AG04449 (cell line): Measurements from ENCODE around the gene ANKS1B.
"Not testable (repeated sequence)": the region's sequence is repeated elsewhere in the genome, so short reads cannot be mapped to it uniquely, and the experiment has no call there.

Experiments used
- CTCF ChIA-PET: fragments of 350-600 bp; formaldehyde crosslinking; extraction: SDS; loops from one replicate; lab custom pipeline; 2021; ENCODE audit warnings: antibody characterized with exemption; lab: Yijun Ruan, JAX
- POLR2A ChIA-PET: fragments of 400-600, 350-600 bp; formaldehyde crosslinking; extraction: SDS; loops from one replicate; lab custom pipeline; 2020; ENCODE audit warnings: antibody characterized with exemption, inconsistent platforms; lab: Yijun Ruan, JAX
- DNase-seq: peaks from one replicate; pipeline ENCODE4 v3.0.0-alpha.2; 2010; ENCODE audit warnings: low read depth, low spot score
- H3K4me3 ChIP-seq: 2 replicates; pipeline ENCODE4 v1.5.1; 2011; ENCODE audit warnings: low read depth, mild to moderate bottlenecking, control low read depth, low read length
- TF ChIP-seq, protein P1 (sequence below): IDR thresholded peaks from one replicate; pipeline ENCODE4 v1.5.1; 2011; ENCODE audit warnings: mild to moderate bottlenecking, moderate library complexity, low read length, control low read depth, inconsistent platforms; ENCODE audit not compliant: insufficient read depth; ENCODE audit errors: missing control alignments

The ANKS1B gene

DNA sequence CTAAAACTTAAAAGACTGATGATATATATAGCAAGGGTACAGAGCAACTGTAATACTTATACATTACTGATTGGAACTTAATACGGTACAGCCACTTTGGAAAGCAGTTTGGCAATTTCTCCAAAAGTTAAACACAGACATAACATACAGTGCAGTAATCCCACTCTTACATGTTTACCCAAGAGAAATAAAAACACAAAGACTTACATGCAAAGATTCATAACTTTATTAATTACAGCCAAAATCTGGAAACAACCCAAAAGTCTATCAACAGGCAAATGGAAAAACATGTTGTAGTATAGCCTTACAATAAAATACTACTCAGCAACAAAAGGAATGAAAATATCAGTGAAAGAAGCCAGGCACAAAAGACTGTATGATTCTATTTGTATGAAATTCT lies 252.6 kb downstream of the ANKS1B start:
- ChIA-PET POLR2A (no interaction called here), CTCF (no interaction called here)
- TF ChIP-seq, protein P1, sequence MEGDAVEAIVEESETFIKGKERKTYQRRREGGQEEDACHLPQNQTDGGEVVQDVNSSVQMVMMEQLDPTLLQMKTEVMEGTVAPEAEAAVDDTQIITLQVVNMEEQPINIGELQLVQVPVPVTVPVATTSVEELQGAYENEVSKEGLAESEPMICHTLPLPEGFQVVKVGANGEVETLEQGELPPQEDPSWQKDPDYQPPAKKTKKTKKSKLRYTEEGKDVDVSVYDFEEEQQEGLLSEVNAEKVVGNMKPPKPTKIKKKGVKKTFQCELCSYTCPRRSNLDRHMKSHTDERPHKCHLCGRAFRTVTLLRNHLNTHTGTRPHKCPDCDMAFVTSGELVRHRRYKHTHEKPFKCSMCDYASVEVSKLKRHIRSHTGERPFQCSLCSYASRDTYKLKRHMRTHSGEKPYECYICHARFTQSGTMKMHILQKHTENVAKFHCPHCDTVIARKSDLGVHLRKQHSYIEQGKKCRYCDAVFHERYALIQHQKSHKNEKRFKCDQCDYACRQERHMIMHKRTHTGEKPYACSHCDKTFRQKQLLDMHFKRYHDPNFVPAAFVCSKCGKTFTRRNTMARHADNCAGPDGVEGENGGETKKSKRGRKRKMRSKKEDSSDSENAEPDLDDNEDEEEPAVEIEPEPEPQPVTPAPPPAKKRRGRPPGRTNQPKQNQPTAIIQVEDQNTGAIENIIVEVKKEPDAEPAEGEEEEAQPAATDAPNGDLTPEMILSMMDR, result no peak

DNA sequence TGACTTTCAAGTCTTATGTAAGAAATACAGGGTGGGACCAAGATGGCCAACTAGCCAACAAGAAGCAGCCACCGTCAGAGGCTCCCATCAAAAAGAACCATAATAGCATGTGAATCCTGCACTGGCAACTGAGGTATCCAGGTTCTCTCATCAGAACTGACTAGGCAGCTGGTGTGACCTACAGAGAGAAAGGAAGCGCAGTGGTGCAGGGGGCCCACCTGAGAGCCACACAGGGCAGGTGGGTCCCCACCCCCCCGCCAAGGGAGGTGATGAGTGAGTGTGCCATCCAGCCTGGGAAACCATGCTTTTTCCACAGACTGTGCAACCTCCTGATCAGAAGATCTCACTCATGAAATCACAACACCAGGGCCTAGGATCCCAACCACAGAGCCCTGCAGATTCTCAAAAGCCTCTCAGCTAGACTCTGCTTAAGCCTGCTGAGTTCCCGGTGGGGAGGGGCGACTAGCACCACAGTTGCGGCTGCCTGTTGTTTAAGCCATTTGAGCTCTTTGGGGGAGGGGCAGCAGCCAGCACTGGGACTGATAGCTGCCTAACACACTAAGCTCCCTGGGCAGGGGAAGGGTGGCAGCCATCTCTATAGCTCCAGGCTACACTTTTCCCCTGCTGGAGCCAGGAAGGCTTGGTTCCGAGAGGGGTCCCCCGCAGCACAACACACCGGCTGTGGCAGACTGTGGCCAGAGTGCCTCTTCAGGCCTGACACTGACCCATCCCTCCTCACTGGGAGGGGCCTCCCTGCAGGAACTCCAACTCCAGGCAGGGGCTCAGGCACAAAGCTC lies 261.8 kb downstream of the ANKS1B start:
- CTCF ChIA-PET, result no interaction called here
- no peak overlapping the region for H3K4me3 ChIP-seq
- POLR2A ChIA-PET, result no interaction called here
- TF ChIP-seq, protein P1, result no peak
- no peak for DNase-seq

More for the DNA sequence above, 252.6 kb downstream of the ANKS1B start:
- no peak for DNase-seq
- H3K4me3 ChIP-seq, result no peak overlapping the region

DNA sequence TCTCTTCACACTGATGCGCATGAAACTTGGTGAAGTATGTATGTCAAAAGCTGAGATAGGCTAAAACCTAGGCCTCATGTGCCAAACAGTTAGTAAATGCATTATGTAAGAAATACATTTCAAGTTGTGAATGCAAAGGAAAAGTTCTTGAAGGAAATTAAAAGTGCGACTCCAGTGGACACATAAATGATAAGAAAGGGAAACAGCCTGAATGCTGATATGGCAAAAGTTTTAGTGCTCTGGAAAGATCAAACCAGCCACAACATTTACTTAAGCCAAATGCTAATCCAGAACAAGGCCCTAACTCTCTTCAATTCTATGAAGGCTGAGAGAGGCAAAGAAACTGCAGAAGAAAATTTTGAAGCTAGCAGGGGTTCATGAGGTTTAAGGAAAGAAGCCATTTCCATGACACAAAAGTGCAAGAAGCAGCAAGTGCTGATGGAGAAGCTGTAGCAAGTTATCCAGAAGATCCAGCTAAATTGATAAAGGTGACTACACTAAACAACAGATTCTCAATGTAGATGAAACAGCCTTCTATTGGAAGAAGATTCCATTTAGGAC lies 262.9 kb downstream of the ANKS1B start:
- no peak overlapping the region for H3K4me3 ChIP-seq
- TF ChIP-seq, protein P1, result no peak
- ChIA-PET CTCF (no interaction called here), POLR2A (no interaction called here)
- no peak for DNase-seq

DNA sequence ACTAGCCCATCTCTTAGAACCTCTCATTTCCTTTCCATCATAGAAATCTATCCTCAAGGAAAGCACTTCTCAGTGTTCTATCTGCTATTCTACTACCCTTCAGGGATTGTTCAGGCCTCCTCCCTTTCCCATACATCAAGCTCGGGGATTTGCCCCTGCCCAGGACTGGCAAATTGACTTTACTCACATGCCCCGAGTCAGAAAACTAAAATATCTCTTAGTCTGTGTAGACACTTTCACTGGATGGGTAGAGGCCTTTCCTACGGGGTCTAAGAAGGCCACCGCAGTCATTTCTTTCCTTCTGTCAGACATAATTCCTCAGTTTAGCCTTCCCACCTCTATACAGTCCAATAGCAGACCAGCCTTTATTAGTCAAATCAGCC lies 264.7 kb downstream of the ANKS1B start:
- H3K4me3 ChIP-seq, POLR2A ChIA-PET, DNase-seq, CTCF ChIA-PET: not testable (repeated sequence)

DNA sequence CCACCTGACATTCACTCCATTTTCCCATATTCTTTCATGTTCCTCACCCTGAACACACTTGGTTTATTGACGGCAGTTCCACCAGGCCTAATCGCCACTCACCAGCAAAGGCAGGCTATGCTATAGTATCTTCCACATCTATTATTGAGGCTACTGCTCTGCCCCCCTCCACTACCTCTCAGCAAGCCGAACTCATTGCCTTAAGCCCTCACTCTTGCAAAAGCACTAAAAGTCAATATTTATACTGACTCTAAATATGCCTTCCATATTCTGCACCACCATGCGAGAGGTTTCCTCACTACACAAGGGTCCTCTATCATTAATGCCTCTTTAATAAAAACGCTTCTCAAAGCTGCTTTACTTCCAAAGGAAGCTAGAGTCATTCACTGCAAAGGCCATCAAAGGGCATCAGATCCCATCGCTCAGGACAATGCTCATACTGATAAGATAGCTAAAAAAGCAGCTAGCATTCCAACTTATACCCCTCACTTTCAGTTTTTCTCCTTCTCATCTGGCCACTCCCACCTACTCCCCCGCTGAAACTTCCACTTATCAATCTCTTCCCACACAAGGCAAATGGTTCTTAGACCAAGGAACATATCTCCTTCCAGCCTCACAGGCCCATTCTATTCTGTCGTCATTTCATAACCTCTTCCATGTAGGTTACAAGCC lies 265.2 kb downstream of the ANKS1B start:
- H3K4me3 ChIP-seq, CTCF ChIA-PET, POLR2A ChIA-PET, DNase-seq: not testable (repeated sequence)

DNA sequence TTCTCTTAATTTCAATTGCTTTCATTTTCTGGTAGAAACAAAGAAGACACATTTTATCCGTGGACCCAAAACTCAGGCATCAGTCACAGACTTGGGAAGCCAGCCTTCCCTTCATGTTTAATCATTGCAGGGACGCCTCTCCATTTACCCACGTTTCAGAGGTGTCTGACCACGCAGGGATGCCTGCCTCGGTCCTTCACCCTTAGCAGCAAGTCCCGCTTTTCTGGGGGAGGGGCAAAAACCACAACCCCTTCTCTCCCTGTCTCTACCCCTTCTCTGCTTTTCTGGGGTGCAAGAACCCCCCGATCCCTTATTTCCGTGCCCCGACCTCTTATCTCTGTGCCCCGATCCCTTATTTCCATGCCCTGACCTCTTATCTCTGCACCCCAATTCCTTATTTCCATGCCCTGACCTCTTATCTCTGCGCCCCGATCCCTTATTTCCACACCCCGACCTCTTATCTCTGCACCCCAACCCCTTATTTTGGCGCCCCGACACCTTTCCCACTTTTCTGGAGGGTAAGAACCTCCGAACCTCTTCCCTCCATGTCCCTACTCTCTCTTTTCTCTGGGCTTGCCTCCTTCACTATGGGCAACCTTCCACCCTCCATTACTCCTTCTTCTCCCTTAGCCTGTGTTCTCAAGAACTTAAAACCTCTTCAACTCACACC lies 268.8 kb downstream of the ANKS1B start:
- DNase-seq, H3K4me3 ChIP-seq, CTCF ChIA-PET, POLR2A ChIA-PET: not testable (repeated sequence)

DNA sequence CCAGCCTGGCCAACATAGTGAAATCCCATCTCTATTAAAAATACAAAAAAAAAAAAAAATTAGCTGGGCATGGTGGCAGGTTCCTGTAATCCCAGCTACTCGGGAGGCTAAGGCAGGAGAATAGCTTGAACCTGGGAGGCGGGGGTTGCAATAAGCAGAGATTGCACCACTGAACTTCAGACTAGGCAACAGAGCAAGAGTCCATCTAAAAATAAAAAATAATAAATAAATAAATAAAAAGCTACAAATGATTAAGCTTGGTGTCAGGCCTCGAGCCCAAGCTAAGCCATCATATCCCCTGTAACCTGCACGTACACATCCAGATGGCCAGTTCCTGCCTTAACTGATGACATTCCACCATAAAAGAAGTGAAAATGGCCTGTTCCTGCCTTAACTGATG lies 269.8 kb downstream of the ANKS1B start:
- DNase-seq, CTCF ChIA-PET, H3K4me3 ChIP-seq, POLR2A ChIA-PET: not testable (repeated sequence)

DNA sequence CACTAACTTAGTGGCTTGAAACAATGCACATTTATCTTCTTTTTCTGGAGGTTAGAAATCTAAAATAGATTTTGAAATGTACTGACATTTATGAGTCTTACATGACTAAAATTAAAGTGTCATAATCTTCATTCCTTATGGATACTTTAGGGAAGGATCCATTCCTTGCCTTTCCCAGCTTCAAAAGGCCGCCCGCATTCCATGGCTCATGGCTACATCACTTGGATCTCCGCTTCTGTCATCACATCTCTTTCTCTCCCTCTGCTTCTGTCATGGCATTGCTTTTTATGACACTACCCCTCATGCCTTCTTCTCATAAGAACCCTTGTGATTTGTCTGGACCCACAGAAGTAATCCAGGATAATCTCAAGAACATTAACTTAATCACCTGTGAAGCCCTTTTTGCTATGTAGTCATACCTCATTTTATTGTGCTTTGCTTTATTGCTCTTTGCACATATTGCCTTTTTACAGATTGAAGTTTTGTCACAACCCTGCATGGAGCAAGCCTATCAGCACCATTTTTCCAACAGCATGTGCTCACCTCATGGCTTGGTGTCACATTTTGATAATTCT lies 270.7 kb downstream of the ANKS1B start:
- no peak overlapping the region for H3K4me3 ChIP-seq
- POLR2A ChIA-PET, result no interaction called here
- CTCF ChIA-PET, result no interaction called here
- TF ChIP-seq, protein P1, result no peak
- DNase-seq, result no peak
